ENCODE data around the gene ARID1A. TPM values are rescaled to one million over a fixed set of nuclear protein-coding genes. Genes with fewer than 3 reads are reported as not detected.

Gene ARID1A
- total RNA-seq, 6 experiments from 2014 or later, result 22.2 to 36.4 (median 29.4) TPM

GRCh38 chr1:26705788-26706311 is 10.0 kb downstream of the ARID1A start:
- Histone ChIP-seq H3K27ac (peak overlapping the region; percentile 62 to 84 (median 82)), H3K9me3 (no peaks in the 10 kb centered on the region), H3K4me1 (peaks cover 0 to 64% (median 29%) of the 10 kb centered on the region in 4 donors), H3K36me3 (no peaks in the 10 kb centered on the region), H3K27me3 (no peaks in the 10 kb centered on the region), H3K4me3 (peak overlapping the region in 2 of 3 donors; percentile 16 to 21)
- WGBS (ENCODE audit: insufficient coverage, low coverage, low lambda C conversion rate, missing lambda C conversion rate), result 67% methylated on average over 1 of the region's 1 CpG
- intact Hi-C loops (cut with DNase I), result loop anchor here (10.0 kb wide), 2 partner anchors 69 to 79 kb away; partner anchors contain the start of gene PIGV (in 1 of the 2)
- DNase-seq, result no peak
- TF ChIP-seq CTCF (IDR thresholded peaks at IDR 0.05) (no peak), POLR2A (IDR thresholded peaks at IDR 0.05) (no peak)
- ATAC-seq, result peak; percentile 40 to 70 (median 53)

- Histone ChIP-seq H3K27me3 (no peaks in the 10 kb centered on the region), H3K9me3 (no peaks in the 10 kb centered on the region), H3K36me3 (no peaks in the 10 kb centered on the region), H3K27ac (peak overlapping the region; percentile 62 to 84 (median 82)), H3K4me3 (peak overlapping the region in 2 of 3 donors; percentile 16 to 21), H3K4me1 (peaks cover 0 to 59% (median 27%) of the 10 kb centered on the region in 4 donors)
- 5% methylated on average over 5 of the region's 5 CpGs for WGBS (ENCODE audit: insufficient coverage, low coverage, low lambda C conversion rate, missing lambda C conversion rate)
- ATAC-seq, result peak; percentile 78 to 90 (median 87)
- DNase-seq, result peak in 2 of 3 donors; percentile 39 to 70
- intact Hi-C loops (cut with DNase I), result loop anchor here (10.0 kb wide), 2 partner anchors 68 to 78 kb away; partner anchors contain the start of gene PIGV (in 1 of the 2)
- TF ChIP-seq CTCF (IDR thresholded peaks at IDR 0.05), result no peak
- no peak for TF ChIP-seq POLR2A (IDR thresholded peaks at IDR 0.05)
Observed at GRCh38 chr1:26706315-26706714, 10.5 kb downstream of the ARID1A start.

GRCh38 chr1:26710811-26711210 is 15.0 kb downstream of the ARID1A start:
- no peaks in the 10 kb centered on the region for H3K36me3 ChIP-seq
- H3K27ac ChIP-seq, result no peak overlapping the region
- H3K9me3 ChIP-seq, result no peaks in the 10 kb centered on the region
- no peaks in the 10 kb centered on the region for H3K27me3 ChIP-seq
- 85% methylated on average over 4 of the region's 5 CpGs for WGBS (ENCODE audit: insufficient coverage, low coverage, low lambda C conversion rate, missing lambda C conversion rate)
- H3K4me3 ChIP-seq, result no peak overlapping the region
- ATAC-seq (no peak), DNase-seq (no peak)
- peaks cover 0 to 56% (median 15%) of the 10 kb centered on the region in 4 donors for H3K4me1 ChIP-seq
- intact Hi-C loops (cut with DNase I), result no loop called here
- TF ChIP-seq POLR2A (IDR thresholded peaks at IDR 0.05) (no peak), CTCF (IDR thresholded peaks at IDR 0.05) (no peak)

- ATAC-seq (no peak), DNase-seq (no peak)
- peaks cover 0 to 56% (median 10%) of the 10 kb centered on the region in 4 donors for H3K4me1 ChIP-seq
Observed at GRCh38 chr1:26711777-26712176, 16.0 kb downstream of the ARID1A start.

More at GRCh38 chr1:26711777-26712176, 16.0 kb downstream of the ARID1A start:
- no peak overlapping the region for H3K27ac ChIP-seq
- WGBS (ENCODE audit: insufficient coverage, low coverage, low lambda C conversion rate, missing lambda C conversion rate), result 100% methylated on average over 1 of the region's 5 CpGs
- TF ChIP-seq CTCF (IDR thresholded peaks at IDR 0.05) (no peak), POLR2A (IDR thresholded peaks at IDR 0.05) (no peak)
- intact Hi-C loops (cut with DNase I), result no loop called here
- H3K9me3 ChIP-seq, result no peaks in the 10 kb centered on the region
- H3K36me3 ChIP-seq, result no peaks in the 10 kb centered on the region
- no peaks in the 10 kb centered on the region for H3K27me3 ChIP-seq
- H3K4me3 ChIP-seq, result no peak overlapping the region

All from right lobe of liver (tissue), 6 donors.